Anterior cingulate cortex (tissue), 58 donors: Measurements from ENCODE around the gene ATAD3A.

Experiments used
- DNase-seq, 58 donors: peaks; one replicate each; lab custom pipeline; 2025; lab: John Stamatoyannopoulos, UW

Gene ATAD3A

GRCh38 chr1:1537626-1538250 lies 25.8 kb downstream of the ATAD3A start:
- DNase-seq: peak in 1 of 58 donors; percentile 4

- DNase-seq: no peak
Observed at GRCh38 chr1:1538334-1538733, 26.4 kb downstream of the ATAD3A start.

- no peak for DNase-seq
Observed at GRCh38 chr1:1538989-1539309, 27.0 kb downstream of the ATAD3A start.

GRCh38 chr1:1539310-1540089 lies 27.5 kb downstream of the ATAD3A start:
- peak in 8 of 58 donors; percentile 11 to 39 (median 24) for DNase-seq

GRCh38 chr1:1540090-1540817 lies 28.3 kb downstream of the ATAD3A start, which contains the start of gene TMEM240:
TMEM240 (minus strand) TSS chr1:1540624; CDS start chr1:1540346, 278 bp downstream.
- peak in 57 of 58 donors; percentile 10 to 90 (median 67) for DNase-seq

- no peak for DNase-seq
Observed at GRCh38 chr1:1540818-1541628, 29.1 kb downstream of the ATAD3A start.

GRCh38 chr1:1541956-1542765 lies 30.2 kb downstream of the ATAD3A start:
- no peak for DNase-seq

- DNase-seq: no peak
Observed at GRCh38 chr1:1542766-1543705, 31.1 kb downstream of the ATAD3A start.

- no peak for DNase-seq
Observed at GRCh38 chr1:1543706-1544099, 31.7 kb downstream of the ATAD3A start.

- no peak for DNase-seq
Observed at GRCh38 chr1:1544544-1544943, 32.6 kb downstream of the ATAD3A start.

- DNase-seq: no peak
Observed at GRCh38 chr1:1545946-1546737, 34.2 kb downstream of the ATAD3A start.

- DNase-seq: no peak
Observed at GRCh38 chr1:1547011-1547410, 35.0 kb downstream of the ATAD3A start.

- no peak for DNase-seq
Observed at GRCh38 chr1:1547476-1547875, 35.5 kb downstream of the ATAD3A start.

- DNase-seq: no peak
Observed at GRCh38 chr1:1548591-1548990, 36.6 kb downstream of the ATAD3A start.

GRCh38 chr1:1550087-1550486 lies 38.1 kb downstream of the ATAD3A start:
- DNase-seq: no peak

- peak in 26 of 58 donors; percentile 12 to 73 (median 38) for DNase-seq
Observed at GRCh38 chr1:1550591-1551432, 38.9 kb downstream of the ATAD3A start.
